ENCODE results near the gene NCOA1.

The NCOA1 gene

GRCh38 chr2:24723665-24724064, 232.6 kb downstream of the NCOA1 start:
- Histone ChIP-seq H3K79me2 (ENCODE audit: insufficient read depth, low read length) (no peaks in the 10 kb centered on the region), H2AFZ (ENCODE audit: low read depth, low read length) (no peak overlapping the region), H3K4me3 (ENCODE audit: low read depth in 1 of 2, low read length in 2 of 2) (no peak overlapping the region), H3K27ac (ENCODE audit: low read length) (no peak overlapping the region), H4K20me1 (ENCODE audit: insufficient read depth, low read length) (no peaks in the 10 kb centered on the region), H3K27me3 (ENCODE audit: insufficient read depth, low read length, poor library complexity) (no peaks in the 10 kb centered on the region), H3K4me2 (ENCODE audit: insufficient read depth, low read length) (no peak overlapping the region), H3K9ac (ENCODE audit: low read depth, low read length) (no peak overlapping the region), H3K4me1 (ENCODE audit: insufficient read depth, low read length) (no peaks in the 10 kb centered on the region), H3K9me3 (ENCODE audit: insufficient read depth, low read length, severe bottlenecking) (no peaks in the 10 kb centered on the region), H3K36me3 (ENCODE audit: insufficient read depth, low read length) (peaks cover 8% of the 10 kb centered on the region; the same call in 1 of the 2 replicates)
- DNase-seq (no peak), ATAC-seq (ENCODE audit: insufficient read depth, low read depth) (no peak)
- TF ChIP-seq CTCF (IDR thresholded peaks at IDR 0.05; ENCODE audit: borderline replicate concordance, extremely low read depth, low read length, poor library complexity, severe bottlenecking) (no peak), EZH2 (IDR thresholded peaks at IDR 0.05; ENCODE audit: borderline replicate concordance, low read depth, low read length, severe bottlenecking) (no peak)

- no peaks in the 10 kb centered on the region for H3K27me3 ChIP-seq (ENCODE audit: insufficient read depth, low read length, poor library complexity)
- no peak for ATAC-seq (ENCODE audit: insufficient read depth, low read depth)
- H3K27ac ChIP-seq (ENCODE audit: low read length) = no peak overlapping the region
- no peaks in the 10 kb centered on the region for H3K9me3 ChIP-seq (ENCODE audit: insufficient read depth, low read length, severe bottlenecking)
- no peak for DNase-seq
- H4K20me1 ChIP-seq (ENCODE audit: insufficient read depth, low read length) = no peaks in the 10 kb centered on the region
- H3K4me3 ChIP-seq (ENCODE audit: low read depth in 1 of 2, low read length in 2 of 2) = no peak overlapping the region
- TF ChIP-seq CTCF (IDR thresholded peaks at IDR 0.05; ENCODE audit: borderline replicate concordance, extremely low read depth, low read length, poor library complexity, severe bottlenecking) (no peak), EZH2 (IDR thresholded peaks at IDR 0.05; ENCODE audit: borderline replicate concordance, low read depth, low read length, severe bottlenecking) (no peak)
- no peak overlapping the region for H2AFZ ChIP-seq (ENCODE audit: low read depth, low read length)
- H3K9ac ChIP-seq (ENCODE audit: low read depth, low read length) = no peak overlapping the region
- no peaks in the 10 kb centered on the region for H3K4me1 ChIP-seq (ENCODE audit: insufficient read depth, low read length)
- no peak overlapping the region for H3K4me2 ChIP-seq (ENCODE audit: insufficient read depth, low read length)
- H3K79me2 ChIP-seq (ENCODE audit: insufficient read depth, low read length) = no peaks in the 10 kb centered on the region
- peaks cover 12% of the 10 kb centered on the region; the same call in 1 of the 2 replicates for H3K36me3 ChIP-seq (ENCODE audit: insufficient read depth, low read length)
Measured at GRCh38 chr2:24724111-24724775, 233.2 kb downstream of the NCOA1 start.

GRCh38 chr2:24725956-24726355, 234.9 kb downstream of the NCOA1 start:
- H2AFZ ChIP-seq (ENCODE audit: low read depth, low read length) = no peak overlapping the region
- H3K27me3 ChIP-seq (ENCODE audit: insufficient read depth, low read length, poor library complexity) = no peaks in the 10 kb centered on the region
- no peak overlapping the region for H3K9ac ChIP-seq (ENCODE audit: low read depth, low read length)
- no peaks in the 10 kb centered on the region for H4K20me1 ChIP-seq (ENCODE audit: insufficient read depth, low read length)
- H3K79me2 ChIP-seq (ENCODE audit: insufficient read depth, low read length) = no peaks in the 10 kb centered on the region
- H3K4me3 ChIP-seq (ENCODE audit: low read depth in 1 of 2, low read length in 2 of 2) = no peak overlapping the region
- H3K4me1 ChIP-seq (ENCODE audit: insufficient read depth, low read length) = no peaks in the 10 kb centered on the region
- H3K36me3 ChIP-seq (ENCODE audit: insufficient read depth, low read length) = peaks cover 21% of the 10 kb centered on the region
- no peak for ATAC-seq (ENCODE audit: insufficient read depth, low read depth)
- no peak overlapping the region for H3K27ac ChIP-seq (ENCODE audit: low read length)
- DNase-seq = no peak
- no peak overlapping the region for H3K4me2 ChIP-seq (ENCODE audit: insufficient read depth, low read length)
- H3K9me3 ChIP-seq (ENCODE audit: insufficient read depth, low read length, severe bottlenecking) = no peaks in the 10 kb centered on the region
- TF ChIP-seq EZH2 (IDR thresholded peaks at IDR 0.05; ENCODE audit: borderline replicate concordance, low read depth, low read length, severe bottlenecking) (no peak), CTCF (IDR thresholded peaks at IDR 0.05; ENCODE audit: borderline replicate concordance, extremely low read depth, low read length, poor library complexity, severe bottlenecking) (no peak)
